GM12878 (cell line): ENCODE measurements around the gene PTPRD. TPM values are rescaled to one million over a fixed set of nuclear protein-coding genes. Genes with fewer than 3 reads are reported as not detected.

Source experiments
- ATAC-seq: fragments of 200-7000 bp; cut with Tn5 transposase; 3 replicates; pipeline ENCODE4 v1.9.1; 2020; ENCODE audit warnings: mild to moderate bottlenecking, moderate library complexity
- BruUV-seq: library from RNA; stranded (reverse); fragments of 400-500 nt; replicated peaks from 2 replicates; lab custom pipeline; 2021; lab: Mats Ljungman, UMichigan
- CTCF ChIA-PET: fragments of 300-600 bp; sonication (Branson Sonifier 250); formaldehyde crosslinking; extraction: SDS; loops from one replicate; lab custom pipeline; 2021; ENCODE audit warnings: inconsistent platforms; lab: Yijun Ruan, JAX
- POLR2A ChIA-PET: fragments of 350-600 bp; formaldehyde crosslinking; extraction: SDS; loops from one replicate; lab custom pipeline; 2021; ENCODE audit warnings: inconsistent platforms; lab: Charles Lee
- RAD21 ChIA-PET: fragments of 300-600 bp; sonication (Branson Sonifier 250); formaldehyde crosslinking; loops from one replicate; lab custom pipeline; 2023; ENCODE audit warnings: antibody characterized with exemption; ENCODE audit not compliant: unreplicated experiment; lab: Charles Lee
- SMC1A ChIA-PET: fragments of 300-600 bp; sonication (Branson Sonifier 250); formaldehyde crosslinking; loops from one replicate; lab custom pipeline; 2023; ENCODE audit not compliant: unreplicated experiment, uncharacterized antibody; lab: Charles Lee
- DNase-seq: peaks from one replicate; pipeline ENCODE4 v3.0.0-alpha.2; 2011; ENCODE audit warnings: low read depth, low spot score
- FAIRE-seq: peaks from 3 replicates; lab custom pipeline; 2011; peaks lifted over from hg19 to GRCh38; lab: Jason Lieb, UNC
- H2AFZ ChIP-seq: 2 replicates; pipeline ENCODE4 v1.6.0; 2011; ENCODE audit warnings: low read depth, low read length, control low read depth; ENCODE audit not compliant: control insufficient read depth
- H3K27ac ChIP-seq: 2 replicates; pipeline ENCODE4 v1.5.1; 2011; ENCODE audit warnings: control low read depth; ENCODE audit not compliant: control insufficient read depth, insufficient read depth
- H3K27me3 ChIP-seq, 2 experiments: replicated peaks in 1 of 2; 2 replicates each; pipeline versions ENCODE4 v1.6.0 to v1.6.1; 2011; ENCODE audit warnings: low read length in 1 of 2; ENCODE audit not compliant: control insufficient read depth in 2 of 2, insufficient read depth in 2 of 2
- H3K36me3 ChIP-seq, 2 experiments: 2 replicates each; pipeline ENCODE4 v1.5.1; 2011; ENCODE audit warnings: low read length in 1 of 2; ENCODE audit not compliant: control insufficient read depth in 2 of 2, insufficient read depth in 2 of 2
- H3K4me1 ChIP-seq: 2 replicates; pipeline ENCODE4 v1.6.1; 2011; ENCODE audit warnings: mild to moderate bottlenecking, low read length, moderate library complexity, mixed read lengths; ENCODE audit not compliant: control insufficient read depth, insufficient read depth
- H3K4me2 ChIP-seq: 2 replicates; pipeline ENCODE4 v1.6.0; 2011; ENCODE audit warnings: control low read depth; ENCODE audit not compliant: control insufficient read depth, insufficient read depth
- H3K4me3 ChIP-seq: fragments of 200-600 bp; sonication (generic); 2 replicates; pipeline ENCODE4 v1.5.1; 2016
- H3K79me2 ChIP-seq: 2 replicates; pipeline ENCODE4 v1.6.0; 2011; ENCODE audit warnings: low read length; ENCODE audit not compliant: control insufficient read depth, insufficient read depth
- H3K9ac ChIP-seq: 2 replicates; pipeline ENCODE4 v1.8.0; 2011; ENCODE audit warnings: low read length, control low read depth, mixed read lengths; ENCODE audit not compliant: control insufficient read depth, insufficient read depth
- H3K9me3 ChIP-seq: replicated peaks from 3 replicates; pipeline ENCODE4 v1.5.1; 2011; ENCODE audit warnings: mild to moderate bottlenecking, low read length; ENCODE audit not compliant: control insufficient read depth, insufficient read depth
- H4K20me1 ChIP-seq: 2 replicates; pipeline ENCODE4 v1.6.0; 2011; ENCODE audit not compliant: control insufficient read depth, insufficient read depth
- EZH2 ChIP-seq: IDR thresholded peaks from 2 replicates; pipeline ENCODE4 v1.6.1; 2012; ENCODE audit warnings: low read depth, mild to moderate bottlenecking, control low read depth, inconsistent platforms, low read length, borderline replicate concordance; ENCODE audit not compliant: control insufficient read depth
- PAX8 ChIP-seq: fragments of 450-650 bp; IDR thresholded peaks from 2 replicates; pipeline ENCODE4 v1.6.1; 2017; ENCODE audit warnings: mild to moderate bottlenecking, moderate library complexity
- RUNX3 ChIP-seq: IDR thresholded peaks from 2 replicates; pipeline ENCODE4 v1.6.1; 2012; ENCODE audit warnings: low read length, inconsistent platforms
- ZNF207 ChIP-seq: fragments of 450-650 bp; IDR thresholded peaks from 2 replicates; pipeline ENCODE4 v1.6.1; 2014; ENCODE audit warnings: antibody characterized with exemption, mild to moderate bottlenecking, borderline replicate concordance
- ZNF217 ChIP-seq: fragments of 450-650 bp; IDR thresholded peaks from 2 replicates; pipeline ENCODE4 v1.6.1; 2017; ENCODE audit warnings: antibody characterized with exemption, mild to moderate bottlenecking
- ZZZ3 ChIP-seq: IDR thresholded peaks from 2 replicates; pipeline ENCODE4 v1.6.1; 2011; ENCODE audit warnings: low read depth; ENCODE audit not compliant: control insufficient read depth, insufficient read length
- WGBS: methylation state at CpG from one replicate; pipeline ENCODE4 v1.1.6; 2016; ENCODE audit warnings: low lambda C conversion rate; ENCODE audit not compliant: insufficient replicate concordance, insufficient coverage; ENCODE audit errors: missing lambda C conversion rate; 5-methylcytosine and 5-hydroxymethylcytosine counted together
- in situ Hi-C: fragments of 300-500 bp; cut with MboI; formaldehyde crosslinking; loops from 9 replicates; pipeline ENCODE4 v1.14.3; 2018; ENCODE audit warnings: mixed read lengths
- intact Hi-C: fragments of 100-400 bp; cut with micrococcal nuclease; formaldehyde crosslinking; loops from one replicate; pipeline ENCODE4 v1.14.2; 2022; ENCODE audit not compliant: unreplicated experiment
- polyA plus RNA-seq, 11 experiments: library from polyadenylated mRNA; depleted of rRNA in 4 of 11; unstranded in 6 of 11; stranded (reverse) in 5 of 11; fragments of >200 nt; fragmentation: Nextera tagmentation in 4 of 11; fragmentation: Illumina TruSeq in 1 of 11; extraction: Ambion mirVana in 4 of 11; extraction: Trizol in 1 of 11; gene quantifications; 1 replicate in 1 of 11; 2 replicates in 10 of 11; pipeline versions ENCODE4 v1.2.1 to v1.2.3, GENCODE V29; 2011 to 2016; ENCODE audit warnings: inconsistent platforms in 2 of 11, missing spikeins in 2 of 11, low read depth in 1 of 11
- total RNA-seq, 4 experiments: library from RNA; depleted of rRNA in 3 of 4; stranded (reverse); fragments of >200 nt in 3 of 4; fragmentation: Illumina TruSeq in 1 of 4; extraction: Trizol in 1 of 4; gene quantifications; 2 replicates each; pipeline versions ENCODE4 v1.2.1 to v1.2.3, GENCODE V29; 2013 to 2021
- TF ChIP-seq, protein P1 (sequence below): IDR thresholded peaks from 2 replicates; pipeline ENCODE4 v1.6.1; 2011; ENCODE audit warnings: borderline replicate concordance, low read depth, mild to moderate bottlenecking, moderate library complexity, mixed read lengths, low read length; ENCODE audit not compliant: insufficient read depth; ENCODE audit errors: extremely low read length
- TF ChIP-seq, protein P2 (sequence below): IDR thresholded peaks from 2 replicates; pipeline ENCODE4 v1.6.1; 2012; ENCODE audit warnings: improper control_type of control experiment, low read depth, low read length; ENCODE audit not compliant: insufficient replicate concordance
- TF ChIP-seq, protein P3 (sequence below): fragments of 450-650 bp; IDR thresholded peaks from 2 replicates; pipeline ENCODE4 v1.6.1; 2017; ENCODE audit warnings: borderline replicate concordance
- TF ChIP-seq, protein P4 (sequence below): fragments of 450-650 bp; IDR thresholded peaks from 2 replicates; pipeline ENCODE4 v1.6.1; 2016; ENCODE audit warnings: mild to moderate bottlenecking, moderate library complexity, borderline replicate concordance

The PTPRD gene
- total and polyA plus RNA-seq, 10 of the 15 experiments (the other 5 are each of a cell fraction or from before 2014, with no cell fraction given), result under 0.01 to 0.05 (median 0.01) TPM; not detected in 7

DNA sequence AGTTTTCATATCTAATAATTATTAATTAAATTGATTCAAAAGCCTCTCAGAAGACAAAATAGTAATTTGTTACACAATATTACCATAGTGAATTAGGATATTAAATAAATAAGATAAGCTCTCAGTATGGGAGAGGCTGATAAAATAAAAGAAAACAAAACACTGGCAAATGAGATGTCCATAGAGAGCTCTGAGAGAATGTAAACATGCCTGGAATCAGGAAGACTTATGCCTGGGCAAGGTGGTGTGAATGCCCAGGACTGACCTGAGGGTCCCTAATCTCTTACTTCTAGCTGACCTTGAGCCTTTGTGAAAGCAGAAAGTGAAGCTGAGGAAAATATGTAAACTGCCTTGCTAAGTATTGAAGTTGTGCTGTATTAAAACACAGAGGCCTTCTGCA, 616.5 kb downstream of the PTPRD start (continued):
- TF ChIP-seq, protein P1, sequence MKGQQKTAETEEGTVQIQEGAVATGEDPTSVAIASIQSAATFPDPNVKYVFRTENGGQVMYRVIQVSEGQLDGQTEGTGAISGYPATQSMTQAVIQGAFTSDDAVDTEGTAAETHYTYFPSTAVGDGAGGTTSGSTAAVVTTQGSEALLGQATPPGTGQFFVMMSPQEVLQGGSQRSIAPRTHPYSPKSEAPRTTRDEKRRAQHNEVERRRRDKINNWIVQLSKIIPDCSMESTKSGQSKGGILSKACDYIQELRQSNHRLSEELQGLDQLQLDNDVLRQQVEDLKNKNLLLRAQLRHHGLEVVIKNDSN, result no peak
- no peak for TF ChIP-seq ZZZ3
- TF ChIP-seq, protein P2, sequence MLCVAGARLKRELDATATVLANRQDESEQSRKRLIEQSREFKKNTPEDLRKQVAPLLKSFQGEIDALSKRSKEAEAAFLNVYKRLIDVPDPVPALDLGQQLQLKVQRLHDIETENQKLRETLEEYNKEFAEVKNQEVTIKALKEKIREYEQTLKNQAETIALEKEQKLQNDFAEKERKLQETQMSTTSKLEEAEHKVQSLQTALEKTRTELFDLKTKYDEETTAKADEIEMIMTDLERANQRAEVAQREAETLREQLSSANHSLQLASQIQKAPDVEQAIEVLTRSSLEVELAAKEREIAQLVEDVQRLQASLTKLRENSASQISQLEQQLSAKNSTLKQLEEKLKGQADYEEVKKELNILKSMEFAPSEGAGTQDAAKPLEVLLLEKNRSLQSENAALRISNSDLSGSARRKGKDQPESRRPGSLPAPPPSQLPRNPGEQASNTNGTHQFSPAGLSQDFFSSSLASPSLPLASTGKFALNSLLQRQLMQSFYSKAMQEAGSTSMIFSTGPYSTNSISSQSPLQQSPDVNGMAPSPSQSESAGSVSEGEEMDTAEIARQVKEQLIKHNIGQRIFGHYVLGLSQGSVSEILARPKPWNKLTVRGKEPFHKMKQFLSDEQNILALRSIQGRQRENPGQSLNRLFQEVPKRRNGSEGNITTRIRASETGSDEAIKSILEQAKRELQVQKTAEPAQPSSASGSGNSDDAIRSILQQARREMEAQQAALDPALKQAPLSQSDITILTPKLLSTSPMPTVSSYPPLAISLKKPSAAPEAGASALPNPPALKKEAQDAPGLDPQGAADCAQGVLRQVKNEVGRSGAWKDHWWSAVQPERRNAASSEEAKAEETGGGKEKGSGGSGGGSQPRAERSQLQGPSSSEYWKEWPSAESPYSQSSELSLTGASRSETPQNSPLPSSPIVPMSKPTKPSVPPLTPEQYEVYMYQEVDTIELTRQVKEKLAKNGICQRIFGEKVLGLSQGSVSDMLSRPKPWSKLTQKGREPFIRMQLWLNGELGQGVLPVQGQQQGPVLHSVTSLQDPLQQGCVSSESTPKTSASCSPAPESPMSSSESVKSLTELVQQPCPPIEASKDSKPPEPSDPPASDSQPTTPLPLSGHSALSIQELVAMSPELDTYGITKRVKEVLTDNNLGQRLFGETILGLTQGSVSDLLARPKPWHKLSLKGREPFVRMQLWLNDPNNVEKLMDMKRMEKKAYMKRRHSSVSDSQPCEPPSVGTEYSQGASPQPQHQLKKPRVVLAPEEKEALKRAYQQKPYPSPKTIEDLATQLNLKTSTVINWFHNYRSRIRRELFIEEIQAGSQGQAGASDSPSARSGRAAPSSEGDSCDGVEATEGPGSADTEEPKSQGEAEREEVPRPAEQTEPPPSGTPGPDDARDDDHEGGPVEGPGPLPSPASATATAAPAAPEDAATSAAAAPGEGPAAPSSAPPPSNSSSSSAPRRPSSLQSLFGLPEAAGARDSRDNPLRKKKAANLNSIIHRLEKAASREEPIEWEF, result no peak

DNA sequence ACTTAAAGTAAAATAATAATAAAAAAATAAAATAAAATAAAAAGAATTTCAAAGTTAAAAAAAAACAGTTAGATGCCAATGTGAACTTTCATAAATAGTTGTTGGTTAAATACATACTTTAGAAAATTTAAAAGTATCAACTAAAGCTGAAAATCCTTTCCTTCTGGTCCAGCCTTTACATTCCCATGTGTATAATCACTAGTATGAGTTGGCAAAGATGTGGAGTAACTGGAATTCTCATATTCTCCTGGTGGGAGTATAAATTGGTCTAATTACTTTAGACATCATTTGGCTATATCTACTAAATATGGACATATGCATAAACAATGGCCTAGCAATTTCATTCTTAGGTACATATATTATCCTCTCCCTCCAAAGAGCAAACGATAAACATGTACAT, 619.9 kb downstream of the PTPRD start:
- no peaks in the 10 kb centered on the region for H3K9me3 ChIP-seq
- intact Hi-C loops, result no loop called here
- no TSS peak for BruUV-seq
- DNase-seq (no peak), FAIRE-seq (no peak), ATAC-seq (no peak)
- no peaks in the 10 kb centered on the region; a peak in 1 of 4 replicates for H3K27me3 ChIP-seq
- no peaks in the 10 kb centered on the region for H3K4me1 ChIP-seq
- no peaks in the 10 kb centered on the region for H4K20me1 ChIP-seq
- RAD21 ChIA-PET, result no interaction called here
- H3K9ac ChIP-seq, result no peak overlapping the region
- SMC1A ChIA-PET, result no interaction called here
- H3K79me2 ChIP-seq, result no peaks in the 10 kb centered on the region
- WGBS, result 56% methylated on average over 1 of the region's 1 CpG
- no peak overlapping the region for H3K4me2 ChIP-seq
- POLR2A ChIA-PET, result no interaction called here
- no peak overlapping the region for H3K4me3 ChIP-seq
- H3K36me3 ChIP-seq, result no peaks in the 10 kb centered on the region
- H3K27ac ChIP-seq, result no peak overlapping the region
- no peak overlapping the region for H2AFZ ChIP-seq
- CTCF ChIA-PET, result no interaction called here
- in situ Hi-C loops, result no loop called here
- TF ChIP-seq EZH2 (no peak), ZNF207 (no peak), RUNX3 (no peak), PAX8 (no peak), ZNF217 (no peak)
- TF ChIP-seq, protein P3, sequence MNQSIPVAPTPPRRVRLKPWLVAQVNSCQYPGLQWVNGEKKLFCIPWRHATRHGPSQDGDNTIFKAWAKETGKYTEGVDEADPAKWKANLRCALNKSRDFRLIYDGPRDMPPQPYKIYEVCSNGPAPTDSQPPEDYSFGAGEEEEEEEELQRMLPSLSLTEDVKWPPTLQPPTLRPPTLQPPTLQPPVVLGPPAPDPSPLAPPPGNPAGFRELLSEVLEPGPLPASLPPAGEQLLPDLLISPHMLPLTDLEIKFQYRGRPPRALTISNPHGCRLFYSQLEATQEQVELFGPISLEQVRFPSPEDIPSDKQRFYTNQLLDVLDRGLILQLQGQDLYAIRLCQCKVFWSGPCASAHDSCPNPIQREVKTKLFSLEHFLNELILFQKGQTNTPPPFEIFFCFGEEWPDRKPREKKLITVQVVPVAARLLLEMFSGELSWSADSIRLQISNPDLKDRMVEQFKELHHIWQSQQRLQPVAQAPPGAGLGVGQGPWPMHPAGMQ, result no peak
- TF ChIP-seq, protein P4, sequence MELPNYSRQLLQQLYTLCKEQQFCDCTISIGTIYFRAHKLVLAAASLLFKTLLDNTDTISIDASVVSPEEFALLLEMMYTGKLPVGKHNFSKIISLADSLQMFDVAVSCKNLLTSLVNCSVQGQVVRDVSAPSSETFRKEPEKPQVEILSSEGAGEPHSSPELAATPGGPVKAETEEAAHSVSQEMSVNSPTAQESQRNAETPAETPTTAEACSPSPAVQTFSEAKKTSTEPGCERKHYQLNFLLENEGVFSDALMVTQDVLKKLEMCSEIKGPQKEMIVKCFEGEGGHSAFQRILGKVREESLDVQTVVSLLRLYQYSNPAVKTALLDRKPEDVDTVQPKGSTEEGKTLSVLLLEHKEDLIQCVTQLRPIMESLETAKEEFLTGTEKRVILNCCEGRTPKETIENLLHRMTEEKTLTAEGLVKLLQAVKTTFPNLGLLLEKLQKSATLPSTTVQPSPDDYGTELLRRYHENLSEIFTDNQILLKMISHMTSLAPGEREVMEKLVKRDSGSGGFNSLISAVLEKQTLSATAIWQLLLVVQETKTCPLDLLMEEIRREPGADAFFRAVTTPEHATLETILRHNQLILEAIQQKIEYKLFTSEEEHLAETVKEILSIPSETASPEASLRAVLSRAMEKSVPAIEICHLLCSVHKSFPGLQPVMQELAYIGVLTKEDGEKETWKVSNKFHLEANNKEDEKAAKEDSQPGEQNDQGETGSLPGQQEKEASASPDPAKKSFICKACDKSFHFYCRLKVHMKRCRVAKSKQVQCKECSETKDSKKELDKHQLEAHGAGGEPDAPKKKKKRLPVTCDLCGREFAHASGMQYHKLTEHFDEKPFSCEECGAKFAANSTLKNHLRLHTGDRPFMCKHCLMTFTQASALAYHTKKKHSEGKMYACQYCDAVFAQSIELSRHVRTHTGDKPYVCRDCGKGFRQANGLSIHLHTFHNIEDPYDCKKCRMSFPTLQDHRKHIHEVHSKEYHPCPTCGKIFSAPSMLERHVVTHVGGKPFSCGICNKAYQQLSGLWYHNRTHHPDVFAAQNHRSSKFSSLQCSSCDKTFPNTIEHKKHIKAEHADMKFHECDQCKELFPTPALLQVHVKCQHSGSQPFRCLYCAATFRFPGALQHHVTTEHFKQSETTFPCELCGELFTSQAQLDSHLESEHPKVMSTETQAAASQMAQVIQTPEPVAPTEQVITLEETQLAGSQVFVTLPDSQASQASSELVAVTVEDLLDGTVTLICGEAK, result no peak
